CD4-positive, alpha-beta T cell treated with Interleukin-17A for 4 hours (primary cell): Measurements from ENCODE around the gene EIF4EBP2.

ENCODE experiments used
- DNase-seq: peaks from one replicate; pipeline ENCODE4 v3.0.0-alpha.2; 2020; ENCODE audit warnings: mixed read lengths

The EIF4EBP2 gene

GRCh38 chr10:70433581-70434280, 29.8 kb downstream of the EIF4EBP2 start:
- DNase-seq = no peak

- no peak for DNase-seq
Measured at GRCh38 chr10:70435241-70436085, 31.5 kb downstream of the EIF4EBP2 start.

- DNase-seq = no peak
Measured at GRCh38 chr10:70437721-70438120, 33.8 kb downstream of the EIF4EBP2 start.

- DNase-seq = no peak
Measured at GRCh38 chr10:70440296-70441160, 36.6 kb downstream of the EIF4EBP2 start.

GRCh38 chr10:70441161-70441894, 37.4 kb downstream of the EIF4EBP2 start, which contains the start of gene NODAL:
Gene NODAL, minus strand, starts transcription at chr10:70441681. Its CDS starts 14 bp downstream, at chr10:70441667.
- DNase-seq = peak; percentile 19

GRCh38 chr10:70441895-70442309, 38.0 kb downstream of the EIF4EBP2 start:
- DNase-seq = no peak

- DNase-seq = no peak
Measured at GRCh38 chr10:70442332-70442988, 38.5 kb downstream of the EIF4EBP2 start.

- DNase-seq = no peak
Measured at GRCh38 chr10:70444744-70445143, 40.8 kb downstream of the EIF4EBP2 start.

GRCh38 chr10:70445718-70446657, 42.0 kb downstream of the EIF4EBP2 start:
- no peak for DNase-seq

GRCh38 chr10:70448236-70448635, 44.3 kb downstream of the EIF4EBP2 start:
- DNase-seq = no peak

GRCh38 chr10:70455213-70455630, 51.3 kb downstream of the EIF4EBP2 start:
- no peak for DNase-seq

- DNase-seq = no peak
Measured at GRCh38 chr10:70456164-70456563, 52.2 kb downstream of the EIF4EBP2 start.

- no peak for DNase-seq
Measured at GRCh38 chr10:70457759-70458305, 53.9 kb downstream of the EIF4EBP2 start.

GRCh38 chr10:70458329-70459060, 54.5 kb downstream of the EIF4EBP2 start:
- peak; percentile 59 for DNase-seq

GRCh38 chr10:70459061-70459773, 55.3 kb downstream of the EIF4EBP2 start:
- DNase-seq = no peak

GRCh38 chr10:70459774-70460490, 56.0 kb downstream of the EIF4EBP2 start:
- no peak for DNase-seq

- DNase-seq = peak; percentile 70
Measured at GRCh38 chr10:70461397-70462348, 57.7 kb downstream of the EIF4EBP2 start.
